Effector memory CD4-positive, alpha-beta T cell (primary cell): ENCODE measurements around the gene DGCR6L.
"Not testable (repeated sequence)": the region's sequence is repeated elsewhere in the genome, so short reads cannot be mapped to it uniquely, and the experiment has no call there.

Experiments used
- DNase-seq, 3 donors: peaks; one replicate each; pipeline ENCODE4 v3.0.0-alpha.2; 2020
- H3K27ac ChIP-seq: 2 replicates; pipeline ENCODE4 v1.7.0; 2013; ENCODE audit warnings: mild to moderate bottlenecking, low read length, moderate library complexity; ENCODE audit not compliant: insufficient read depth, poor library complexity, severe bottlenecking
- H3K27me3 ChIP-seq: replicated peaks from 2 replicates; pipeline ENCODE4 v1.7.0; 2013; ENCODE audit warnings: mild to moderate bottlenecking, low read length; ENCODE audit not compliant: insufficient read depth, control insufficient read depth, poor library complexity, severe bottlenecking
- H3K36me3 ChIP-seq: 2 replicates; pipeline ENCODE4 v1.7.0; 2013; ENCODE audit warnings: mild to moderate bottlenecking, low read length, moderate library complexity; ENCODE audit not compliant: control insufficient read depth, insufficient read depth
- H3K4me1 ChIP-seq: 2 replicates; pipeline ENCODE4 v1.7.0; 2013; ENCODE audit warnings: low read length, mild to moderate bottlenecking; ENCODE audit not compliant: control insufficient read depth, insufficient read depth, poor library complexity, severe bottlenecking
- H3K4me3 ChIP-seq: 2 replicates; pipeline ENCODE4 v1.7.0; 2013; ENCODE audit warnings: low read length, low read depth, mild to moderate bottlenecking; ENCODE audit not compliant: insufficient read depth, poor library complexity, severe bottlenecking
- H3K9me3 ChIP-seq: 2 replicates; pipeline ENCODE4 v1.7.0; 2013; ENCODE audit warnings: mild to moderate bottlenecking, low read length, moderate library complexity; ENCODE audit not compliant: control insufficient read depth
- total RNA-seq, 3 donors: gene quantifications; one replicate each; lab custom pipeline; 2026; lab: John Stamatoyannopoulos, UW

Gene DGCR6L
- total RNA-seq = 21.7 to 32.3 (median 21.8) reads per million in 3 donors

DNA sequence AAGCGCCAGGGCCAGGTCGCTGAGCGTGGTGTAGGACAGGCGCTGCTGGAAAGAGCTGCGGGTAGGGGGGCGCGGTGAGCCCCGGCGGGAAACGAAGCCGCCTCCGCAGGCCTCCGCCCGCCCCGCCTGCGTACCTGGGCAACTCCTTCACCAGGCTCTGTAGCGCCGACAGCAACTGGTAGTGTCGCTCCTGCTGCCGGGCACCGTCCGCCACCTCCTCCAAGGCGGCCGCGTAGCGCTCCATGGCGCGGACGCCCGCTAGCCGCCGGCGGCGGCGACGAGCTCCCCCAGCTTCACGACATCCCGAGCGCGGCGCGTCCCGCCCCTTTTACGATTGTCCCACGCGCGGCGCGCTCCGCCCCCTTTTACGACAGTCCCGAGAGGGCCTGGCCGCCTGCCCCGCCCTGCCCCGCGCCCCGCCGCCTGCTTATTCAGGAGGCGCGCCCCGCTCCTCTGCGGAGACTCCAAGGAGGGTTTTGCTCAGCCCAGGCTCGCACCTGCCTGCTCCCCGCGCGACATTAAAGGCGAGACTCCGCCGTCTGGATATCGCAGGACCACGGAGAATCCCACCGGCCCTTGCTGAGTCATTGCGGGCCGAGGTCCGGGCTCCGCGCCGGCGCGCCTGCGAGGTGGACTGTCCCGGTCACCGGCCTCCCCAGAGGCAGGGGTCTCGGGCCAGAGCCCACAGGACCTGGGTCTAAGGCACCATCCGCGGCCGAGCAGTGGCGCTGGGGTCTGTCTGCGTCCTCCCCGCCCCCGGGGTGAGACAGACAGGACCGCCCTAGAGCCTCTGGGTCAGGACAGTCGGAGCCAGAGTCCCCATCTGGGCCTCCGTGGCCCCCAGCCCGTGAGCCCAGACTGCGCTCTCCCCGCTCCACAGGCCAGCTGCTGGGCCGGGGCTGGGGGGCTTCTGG lies at the start of gene DGCR6L:
Gene DGCR6L (minus strand): TSS at position 316 of the 914 bp plus-strand sequence. CDS start 72 bp downstream, at position 244.
- Histone ChIP-seq H3K9me3 (no peaks in the 10 kb centered on the region), H3K4me3 (peak within 1 kb of the TSS; percentile 96), H3K27me3 (no peaks in the 10 kb centered on the region), H3K36me3 (peaks cover 7% of the 10 kb centered on the region), H3K4me1 (peaks cover 29% of the 10 kb centered on the region), H3K27ac (peak within 1 kb of the TSS; percentile 77)
- peak; percentile 92 to 94 (median 92) for DNase-seq

DNA sequence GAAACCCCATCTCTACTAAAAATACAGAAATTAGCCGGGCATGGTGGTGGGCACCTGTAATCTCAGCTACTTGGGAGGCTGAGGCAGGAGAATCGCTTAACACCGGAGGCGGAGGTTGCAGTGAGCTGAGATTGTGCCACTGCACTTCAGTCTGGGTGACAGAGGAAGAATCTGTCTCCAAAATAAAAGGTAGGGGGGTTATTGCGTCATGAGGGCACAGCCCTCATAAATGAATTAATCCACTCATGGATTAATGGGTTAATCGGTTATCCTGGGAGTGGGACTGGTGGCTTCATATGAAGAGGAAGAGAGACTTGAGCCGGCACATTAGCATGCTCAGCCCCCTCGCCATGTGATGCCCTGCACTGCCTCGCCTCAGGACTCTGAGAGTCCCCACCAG lies 49.0 kb upstream of the DGCR6L start:
- H3K4me3 ChIP-seq, H3K36me3 ChIP-seq, H3K27me3 ChIP-seq, H3K9me3 ChIP-seq, H3K4me1 ChIP-seq, H3K27ac ChIP-seq, DNase-seq: not testable (repeated sequence)

DNA sequence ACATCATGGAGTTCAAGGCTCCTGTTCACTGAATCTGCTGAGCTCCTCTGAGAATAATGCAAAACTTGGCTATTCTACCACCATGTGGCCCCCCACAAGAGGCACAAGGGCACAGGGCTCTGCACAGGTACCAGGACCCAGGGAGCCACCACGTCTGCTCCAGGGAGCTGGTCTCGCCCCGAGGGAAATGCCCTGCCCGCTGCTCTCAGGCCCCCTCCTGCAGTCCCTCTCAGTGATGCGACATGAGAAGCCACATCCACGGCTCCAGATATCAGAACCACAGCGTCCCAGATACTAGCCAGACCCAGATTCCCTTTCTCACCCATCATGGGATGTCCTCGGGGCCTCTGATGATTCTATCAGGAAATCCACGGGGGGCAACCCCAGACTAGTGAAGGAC lies 47.0 kb upstream of the DGCR6L start:
- not testable (repeated sequence) for H3K36me3 ChIP-seq, H3K4me1 ChIP-seq, H3K9me3 ChIP-seq, H3K27me3 ChIP-seq, H3K27ac ChIP-seq, H3K4me3 ChIP-seq, DNase-seq

DNA sequence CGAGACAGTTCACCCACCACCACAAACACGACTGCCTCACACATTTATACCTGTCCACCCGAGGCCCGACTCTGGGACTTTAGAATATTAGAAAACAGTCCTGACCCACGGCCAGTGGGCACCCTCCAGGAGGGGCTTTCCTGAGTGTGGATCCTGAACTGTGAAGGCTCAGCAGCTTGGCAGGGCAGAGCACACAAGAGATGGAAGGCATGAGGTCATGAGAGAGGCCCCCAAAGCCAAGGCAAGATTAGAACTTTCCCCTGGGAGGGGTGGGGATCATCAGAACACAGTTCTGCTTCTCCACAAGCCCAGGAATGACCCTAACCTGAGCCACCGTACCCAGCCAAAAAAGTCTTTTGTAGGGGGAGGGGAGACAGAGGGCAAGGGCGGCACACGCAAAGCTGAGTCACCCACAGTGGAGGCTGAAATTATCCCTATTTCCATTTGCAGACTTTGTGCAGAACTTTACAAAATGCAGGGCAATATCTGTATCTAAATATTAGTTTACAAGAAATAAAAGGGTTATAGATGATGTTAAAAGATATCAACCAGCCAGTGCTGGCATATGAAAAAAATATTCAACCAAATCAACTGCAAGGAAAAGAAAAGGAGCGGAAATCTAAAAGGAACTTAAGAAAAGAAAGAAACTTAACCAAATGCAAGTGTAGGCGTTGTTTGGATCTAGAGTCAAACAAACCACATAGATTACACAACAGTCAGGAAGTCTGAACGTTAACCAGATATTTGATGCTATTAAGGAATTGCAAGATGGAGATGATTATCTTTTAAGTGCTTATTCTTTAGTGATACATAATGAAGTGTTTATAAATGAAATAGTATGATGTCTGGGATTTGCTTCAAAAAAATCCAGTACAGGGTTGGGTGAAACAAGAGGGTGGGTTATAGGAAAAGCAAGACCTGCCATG lies 44.7 kb upstream of the DGCR6L start:
- not testable (repeated sequence) for H3K27me3 ChIP-seq, H3K36me3 ChIP-seq, H3K27ac ChIP-seq, H3K4me3 ChIP-seq, H3K4me1 ChIP-seq, DNase-seq, H3K9me3 ChIP-seq

DNA sequence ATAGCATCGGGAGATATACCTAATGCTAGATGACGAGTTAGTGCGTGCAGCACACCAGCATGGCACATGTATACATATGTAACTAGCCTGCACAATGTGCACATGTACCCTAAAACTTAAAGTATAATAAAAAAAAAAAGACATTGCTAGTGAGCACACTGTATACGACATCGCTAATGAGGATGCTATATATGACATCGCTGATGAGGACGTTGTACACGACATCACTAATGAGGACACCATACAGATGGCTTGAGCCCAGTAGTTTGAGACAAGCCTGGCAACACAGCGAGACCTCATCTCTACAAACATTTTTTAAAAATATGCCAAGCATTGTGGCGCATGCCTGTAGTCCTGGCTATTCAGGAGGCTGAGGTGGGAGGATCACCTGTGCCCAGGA lies 42.5 kb upstream of the DGCR6L start:
- H3K4me1 ChIP-seq = not testable (repeated sequence)

DNA sequence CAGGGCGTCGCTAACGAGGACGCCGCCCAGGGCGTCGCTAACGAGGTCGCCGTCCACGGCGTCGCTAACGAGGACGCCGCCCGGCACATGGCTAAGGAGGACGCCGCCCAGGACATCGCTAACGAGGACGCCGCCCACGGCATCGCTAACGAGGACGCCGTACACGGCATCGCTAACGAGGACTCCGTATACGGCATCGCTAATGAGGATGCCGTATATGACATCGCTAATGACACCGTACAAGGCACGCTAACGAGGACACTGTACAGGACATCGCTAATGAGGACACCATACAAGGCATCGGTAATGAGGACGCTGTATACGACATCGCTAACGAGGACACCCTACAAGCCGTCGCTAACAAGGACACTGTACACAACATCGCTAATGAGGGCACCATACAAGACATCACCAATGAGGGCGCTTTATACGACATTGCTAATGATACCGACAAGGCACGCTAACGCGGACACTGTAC lies 41.9 kb upstream of the DGCR6L start:
- not testable (repeated sequence) for H3K36me3 ChIP-seq, H3K27ac ChIP-seq, H3K4me3 ChIP-seq, H3K9me3 ChIP-seq, DNase-seq, H3K27me3 ChIP-seq, H3K4me1 ChIP-seq

More for the DNA sequence above, 42.5 kb upstream of the DGCR6L start:
- H3K27me3 ChIP-seq, H3K4me3 ChIP-seq, H3K27ac ChIP-seq, H3K9me3 ChIP-seq, DNase-seq, H3K36me3 ChIP-seq: not testable (repeated sequence)

DNA sequence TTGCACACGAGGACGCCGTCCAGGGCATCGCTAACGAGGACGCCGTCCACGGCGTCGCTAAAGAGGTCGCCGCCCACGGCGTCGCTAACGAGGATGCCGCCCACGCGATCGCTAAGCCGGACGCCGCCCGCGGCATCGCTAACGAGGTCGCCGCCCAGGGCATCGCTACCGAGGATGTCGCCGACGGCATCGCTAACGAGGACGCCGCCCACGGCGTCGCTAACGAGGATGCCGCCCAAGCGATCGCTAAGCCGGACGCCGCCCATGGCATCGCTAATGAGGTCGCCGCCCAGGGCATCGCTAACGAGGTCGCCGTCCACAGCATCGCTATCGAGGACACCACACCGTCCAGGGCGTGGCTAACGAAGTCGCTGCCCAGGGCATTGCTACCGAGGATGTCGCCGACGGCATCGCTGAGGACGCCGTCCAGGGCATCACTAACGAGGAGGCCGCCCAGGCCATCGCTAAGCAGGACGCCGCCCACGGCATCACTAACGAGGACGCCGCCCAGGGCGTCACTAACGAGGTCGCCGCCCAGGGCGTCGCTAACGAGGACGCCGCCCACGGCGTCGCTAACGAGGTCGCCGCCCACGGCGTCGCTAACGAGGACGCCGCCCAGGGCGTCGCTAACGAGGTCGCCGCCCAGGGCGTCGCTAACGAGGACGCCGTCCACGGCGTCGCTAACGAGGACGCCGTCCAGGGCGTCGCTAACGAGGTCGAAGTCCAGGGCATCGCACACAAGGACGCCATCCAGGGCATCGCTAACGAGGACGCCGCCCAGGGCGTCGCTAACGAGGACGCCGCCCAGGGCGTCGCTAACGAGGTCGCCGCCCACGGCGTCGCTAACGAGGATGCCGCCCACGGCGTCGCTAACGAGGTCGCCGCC lies 41.2 kb upstream of the DGCR6L start:
- not testable (repeated sequence) for H3K27ac ChIP-seq, H3K4me1 ChIP-seq, DNase-seq, H3K4me3 ChIP-seq, H3K36me3 ChIP-seq, H3K27me3 ChIP-seq, H3K9me3 ChIP-seq

DNA sequence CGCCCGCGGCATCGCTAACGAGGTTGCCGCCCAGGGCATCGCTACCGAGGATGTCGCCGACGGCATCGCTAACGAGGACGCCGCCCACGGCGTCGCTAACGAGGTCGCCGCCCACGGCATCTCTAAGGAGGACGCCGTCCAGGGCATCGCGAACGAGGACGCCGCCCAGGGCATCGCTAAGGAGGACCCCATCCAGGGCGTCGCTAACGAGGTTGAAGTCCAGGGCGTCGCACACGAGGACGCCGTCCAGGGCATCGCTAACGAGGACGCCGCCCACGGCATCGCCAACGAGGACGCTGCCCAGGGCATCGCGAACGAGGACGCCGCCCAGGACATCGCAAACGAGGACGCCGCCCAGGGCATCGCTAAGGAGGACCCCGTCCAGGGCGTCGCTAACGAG lies 40.4 kb upstream of the DGCR6L start:
- not testable (repeated sequence) for H3K9me3 ChIP-seq, H3K27ac ChIP-seq, H3K4me3 ChIP-seq, H3K27me3 ChIP-seq, DNase-seq, H3K36me3 ChIP-seq, H3K4me1 ChIP-seq

DNA sequence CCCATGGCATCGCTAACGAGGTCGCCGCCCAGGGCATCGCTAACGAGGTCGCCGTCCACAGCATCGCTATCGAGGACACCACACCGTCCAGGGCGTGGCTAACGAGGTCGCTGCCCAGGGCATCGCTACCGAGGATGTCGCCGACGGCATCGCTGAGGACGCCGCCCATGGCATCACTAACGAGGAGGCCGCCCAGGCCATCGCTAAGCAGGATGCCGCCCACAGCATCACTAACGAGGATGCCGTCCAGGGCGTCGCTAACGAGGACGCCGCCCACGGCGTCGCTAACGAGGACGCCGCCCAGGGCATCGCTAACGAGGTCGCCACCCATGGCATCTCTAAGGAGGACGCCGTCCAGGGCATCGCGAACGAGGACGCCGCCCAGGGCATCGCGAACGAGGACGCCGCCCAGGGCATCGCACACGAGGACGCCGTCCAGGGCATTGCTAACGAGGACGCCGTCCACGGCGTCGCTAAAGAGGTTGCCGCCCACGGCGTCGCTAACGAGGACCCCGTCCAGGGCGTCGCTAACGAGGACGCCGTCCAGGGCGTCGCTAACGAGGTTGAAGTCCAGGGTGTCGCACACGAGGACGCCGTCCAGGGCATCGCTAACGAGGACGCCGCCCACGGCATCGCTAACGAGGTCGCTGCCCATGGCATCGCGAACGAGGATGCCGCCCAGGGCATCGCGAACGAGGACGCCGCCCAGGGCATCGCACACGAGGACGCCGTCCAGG lies 38.8 kb upstream of the DGCR6L start:
- not testable (repeated sequence) for H3K36me3 ChIP-seq, H3K9me3 ChIP-seq, H3K27me3 ChIP-seq, H3K27ac ChIP-seq, H3K4me1 ChIP-seq, DNase-seq, H3K4me3 ChIP-seq
